Measurements from ENCODE around the gene NUCKS1.

- TF ChIP-seq CTCF (IDR thresholded peaks at IDR 0.05) (no peak), POLR2A (IDR thresholded peaks at IDR 0.05) (no peak)
These were observed 14.0 kb upstream of the NUCKS1 start for GRCh38 chr1:205763980-205764379.

Measured in esophagus squamous epithelium (tissue), 4 donors.